Measurements from ENCODE around the gene EIF3B.
"Not testable (repeated sequence)": the region's sequence is repeated elsewhere in the genome, so short reads cannot be mapped to it uniquely, and the experiment has no call there.

EIF3B gene

DNA sequence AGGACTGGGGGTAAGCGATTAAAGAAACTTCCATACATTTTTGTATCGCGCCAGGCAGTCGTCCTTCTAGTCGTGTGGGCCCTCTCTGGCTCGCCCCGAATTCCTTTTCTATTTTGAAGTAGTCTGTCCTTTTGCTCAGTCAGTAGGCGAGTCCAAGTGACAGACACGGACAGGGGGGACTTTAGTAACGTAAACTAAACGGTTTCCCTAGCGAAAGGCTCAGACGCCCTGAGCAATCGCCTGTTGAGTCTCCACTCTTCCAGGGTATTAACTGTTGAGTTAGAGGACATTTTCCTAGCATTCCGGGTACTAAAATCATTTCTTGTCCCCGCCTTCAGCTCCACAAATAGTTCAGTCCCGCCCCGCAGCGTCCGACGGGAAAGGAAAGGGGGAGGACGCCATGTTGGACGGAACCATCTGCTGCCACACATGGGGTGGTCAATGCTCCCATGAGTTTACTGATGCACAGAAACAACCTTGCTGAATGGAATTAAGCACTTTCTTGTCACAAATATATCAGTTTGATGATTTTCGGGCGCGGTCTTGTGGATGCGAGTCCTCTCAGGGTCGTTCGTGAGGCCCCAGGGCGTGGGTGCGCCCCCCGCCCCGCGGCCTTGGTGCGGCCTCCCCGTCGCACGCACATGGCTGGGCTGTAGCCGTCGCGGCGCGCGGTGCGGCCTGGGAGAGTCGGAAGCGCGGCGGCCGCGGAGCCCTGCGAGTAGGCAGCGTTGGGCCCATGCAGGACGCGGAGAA is at the start of gene EIF3B:
Gene EIF3B, plus strand, starts transcription at position 642 of the 753 bp plus-strand sequence. Its CDS starts 95 bp downstream, at position 737.
- peak; percentile 80 for DNase-seq (ENCODE audit: low read depth)

DNA sequence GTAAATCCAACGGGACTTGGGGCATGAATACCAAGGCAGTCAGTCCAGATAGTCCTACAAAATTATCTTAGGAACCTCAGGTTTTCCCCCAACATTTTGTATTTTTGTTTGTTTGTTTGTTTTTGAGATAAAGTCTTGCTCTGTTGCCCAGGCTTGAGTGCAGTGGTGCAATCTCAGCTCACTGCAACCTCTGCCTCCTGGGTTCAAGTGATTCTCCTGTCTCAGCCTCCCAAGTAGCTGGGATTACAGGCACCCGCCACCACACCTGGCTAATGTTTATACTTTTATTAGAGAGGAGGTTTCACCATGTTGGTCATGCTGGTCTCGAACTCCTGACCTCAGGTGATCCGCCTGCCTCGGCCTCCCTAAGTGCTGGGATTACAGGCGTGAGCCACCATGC is 49.4 kb upstream of the EIF3B start:
- not testable (repeated sequence) for DNase-seq (ENCODE audit: low read depth)

DNA sequence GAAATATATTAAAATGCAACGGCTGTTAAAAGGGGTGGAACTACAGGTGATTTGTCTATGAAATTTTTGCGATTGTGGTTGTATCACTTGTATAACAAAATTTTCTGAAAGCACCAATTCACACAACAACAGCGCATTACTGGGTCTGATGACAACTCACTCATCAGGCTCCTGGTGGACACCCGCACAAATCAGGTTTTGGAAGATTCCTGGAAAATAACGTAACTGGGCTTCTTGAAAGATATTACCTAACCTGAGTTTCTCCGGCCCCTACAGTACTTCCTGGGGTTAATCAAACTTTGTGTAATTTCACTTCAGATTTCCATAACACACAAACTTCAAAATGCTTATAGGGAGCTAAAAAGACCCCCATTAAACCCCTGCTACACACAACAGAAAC is 47.9 kb upstream of the EIF3B start:
- DNase-seq (ENCODE audit: low read depth): no peak

DNA sequence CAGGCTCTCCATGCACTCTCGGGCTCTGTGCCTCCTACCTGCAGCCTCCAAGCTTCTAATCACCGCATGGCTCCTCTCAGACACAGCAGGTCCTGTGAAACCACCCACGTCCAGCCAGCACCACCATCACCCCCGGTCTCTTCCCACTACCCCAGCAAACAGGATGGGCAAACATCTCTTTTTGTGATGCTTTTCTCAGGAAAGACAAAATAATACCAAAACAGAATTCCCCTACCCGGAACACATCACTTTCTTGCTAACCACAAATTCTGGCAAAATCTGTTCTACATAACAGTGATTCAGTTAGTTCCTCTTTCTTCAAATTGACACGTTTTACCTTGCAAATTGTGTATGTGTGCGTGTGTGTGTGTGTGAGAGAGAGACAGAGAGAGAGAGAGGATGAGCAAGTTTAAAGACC is 46.9 kb upstream of the EIF3B start:
- DNase-seq (ENCODE audit: low read depth): no peak

DNA sequence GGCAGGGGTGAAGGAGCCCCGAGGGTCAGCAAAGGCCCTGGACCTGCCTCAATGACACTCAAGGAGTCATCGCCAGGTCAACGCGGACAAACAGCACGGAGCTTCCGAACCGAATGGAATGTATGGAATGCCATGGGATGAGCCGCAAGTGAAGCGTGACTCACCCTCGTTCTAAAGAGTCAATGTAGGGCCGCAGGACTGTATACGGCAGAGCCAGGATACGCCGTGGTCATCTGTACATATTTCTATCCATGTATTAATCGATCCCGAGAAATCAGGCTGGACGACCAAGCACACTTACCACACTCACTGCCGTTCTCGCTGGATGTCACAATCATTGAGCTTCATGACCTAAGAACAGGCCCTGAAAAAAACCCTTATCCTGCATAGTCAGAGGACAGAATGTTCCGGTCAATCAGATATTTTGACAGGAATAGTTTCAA is 44.7 kb upstream of the EIF3B start:
- no peak for DNase-seq (ENCODE audit: low read depth)

DNA sequence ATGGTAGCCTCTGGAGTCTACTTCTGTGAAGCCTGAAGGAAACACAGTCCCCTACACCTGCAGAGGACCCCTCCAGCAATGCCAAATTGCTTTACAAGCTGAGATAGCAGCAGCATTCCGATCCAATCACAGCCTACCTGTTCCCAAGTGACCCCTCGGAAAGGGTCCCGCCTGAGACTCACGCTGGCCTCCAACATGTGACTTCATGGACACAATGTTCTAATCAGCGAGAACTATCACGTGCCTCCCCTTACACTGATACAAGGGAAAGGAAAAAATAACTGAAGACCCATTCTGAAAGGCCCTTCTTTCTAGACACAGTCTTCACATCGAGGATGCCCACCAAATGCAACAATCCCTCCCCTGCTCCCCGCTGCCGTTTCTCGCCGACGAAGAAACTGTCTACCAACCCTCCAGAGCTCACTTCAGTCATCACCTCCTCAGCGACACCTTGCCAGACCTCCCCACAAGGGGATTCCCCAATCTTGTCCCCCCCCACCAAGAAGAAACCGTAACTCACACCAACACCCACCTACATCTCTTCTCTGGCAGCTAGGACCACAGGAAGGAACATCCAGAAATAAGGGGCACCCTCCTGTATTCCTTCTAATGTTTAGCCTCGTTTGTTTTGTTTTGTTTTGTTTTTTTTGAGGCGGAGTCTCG is 42.2 kb upstream of the EIF3B start:
- no peak for DNase-seq (ENCODE audit: low read depth)

DNA sequence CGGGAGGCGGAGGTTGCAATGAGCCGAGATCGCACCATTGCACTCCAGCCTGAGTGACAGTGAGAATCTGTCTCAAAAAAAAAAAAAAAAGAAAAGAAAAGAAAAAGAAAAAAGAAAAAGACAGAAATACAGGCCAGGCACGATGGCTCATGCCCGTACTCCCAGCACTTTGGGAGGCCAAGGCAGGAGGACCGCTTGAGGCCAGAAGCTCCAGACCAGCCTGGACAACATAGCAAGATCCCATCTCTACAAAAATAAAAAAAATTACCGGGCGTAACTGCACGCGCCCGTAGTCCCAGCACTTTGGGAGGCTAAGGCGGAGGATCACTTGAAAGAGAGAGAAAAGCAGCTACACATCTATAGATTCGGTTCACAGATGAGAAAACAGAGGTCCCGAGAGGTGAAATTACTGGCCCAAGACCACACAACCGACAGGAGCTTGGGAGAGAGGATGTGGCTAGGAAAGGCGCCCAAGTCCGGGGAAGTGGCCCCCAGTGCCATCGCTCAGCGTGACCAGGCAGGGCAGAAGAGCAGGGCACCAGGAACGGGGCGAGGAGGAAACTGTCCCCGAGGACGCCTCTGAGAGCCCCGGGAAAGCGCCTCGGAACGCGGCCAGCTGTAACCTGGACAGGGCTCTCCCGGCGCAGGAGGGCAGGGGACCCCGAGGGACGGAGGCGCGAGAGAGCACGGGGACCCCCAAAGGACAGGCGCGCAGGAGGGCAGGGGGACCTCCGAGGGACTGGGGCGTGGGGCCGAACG is 41.0 kb upstream of the EIF3B start:
- DNase-seq (ENCODE audit: low read depth): no peak

DNA sequence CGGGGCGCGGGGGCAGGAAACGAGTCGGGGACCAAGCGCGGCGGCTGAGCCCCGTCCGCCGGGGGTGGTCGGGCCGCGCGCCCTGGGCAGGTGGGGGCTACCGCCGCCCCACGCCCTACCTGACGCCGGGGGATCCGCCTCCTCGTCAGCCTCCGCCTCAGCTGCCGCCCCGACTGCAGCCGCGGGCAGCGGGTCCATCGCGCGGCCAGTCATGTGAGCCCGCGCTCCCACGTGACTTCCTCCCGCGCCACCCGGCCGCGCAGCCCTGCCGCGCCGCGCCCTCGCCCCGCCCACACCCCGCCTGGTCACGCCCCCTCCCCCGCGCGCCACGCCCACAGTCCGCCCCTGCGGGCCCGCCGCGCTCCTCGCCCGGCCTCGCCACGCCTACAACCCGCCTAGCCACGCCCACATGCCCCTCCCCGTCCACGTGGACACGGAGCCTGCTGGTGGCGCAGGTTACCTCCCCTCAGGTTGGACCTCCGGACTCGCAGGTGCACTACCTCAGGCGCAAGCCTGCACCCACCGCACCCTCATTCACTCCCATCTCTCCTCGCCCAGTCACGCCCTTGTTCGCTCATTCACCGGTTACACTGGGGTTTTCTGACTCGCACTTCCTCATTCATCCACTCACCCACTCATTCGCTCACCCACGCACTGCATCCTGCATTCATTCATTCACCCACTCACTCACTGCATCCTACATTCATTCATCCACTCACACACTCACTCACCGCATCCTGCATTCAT is 40.2 kb upstream of the EIF3B start, which contains the start of gene SNX8:
Gene SNX8, minus strand, starts transcription at position 233 of the 747 bp plus-strand sequence. Its CDS starts 20 bp downstream, at position 213.
- peak; percentile 90 for DNase-seq (ENCODE audit: low read depth)

DNA sequence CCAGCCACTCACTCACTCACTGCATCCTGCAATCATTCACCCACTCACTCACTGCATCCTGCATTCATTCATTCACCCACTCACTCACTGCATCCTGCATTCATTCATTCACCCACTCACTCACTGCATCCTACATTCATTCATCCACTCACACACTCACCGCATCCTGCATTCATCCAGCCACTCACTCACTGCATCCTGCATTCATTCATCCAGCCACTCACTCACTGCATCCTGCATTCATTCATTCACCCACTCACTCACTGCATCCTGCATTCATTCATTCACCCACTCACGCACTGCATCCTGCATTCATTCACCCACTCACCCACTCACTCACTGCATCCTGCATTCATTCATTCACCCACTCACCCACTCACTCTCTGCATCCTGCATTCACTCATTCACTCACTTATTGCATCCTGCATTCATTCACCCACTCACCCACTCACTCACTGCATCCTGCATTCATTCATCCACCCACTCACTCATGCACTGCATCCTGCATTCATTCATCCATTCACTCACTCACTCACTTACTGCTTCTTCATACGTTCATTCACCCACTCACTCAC is 39.6 kb upstream of the EIF3B start:
- not testable (repeated sequence) for DNase-seq (ENCODE audit: low read depth)

DNA sequence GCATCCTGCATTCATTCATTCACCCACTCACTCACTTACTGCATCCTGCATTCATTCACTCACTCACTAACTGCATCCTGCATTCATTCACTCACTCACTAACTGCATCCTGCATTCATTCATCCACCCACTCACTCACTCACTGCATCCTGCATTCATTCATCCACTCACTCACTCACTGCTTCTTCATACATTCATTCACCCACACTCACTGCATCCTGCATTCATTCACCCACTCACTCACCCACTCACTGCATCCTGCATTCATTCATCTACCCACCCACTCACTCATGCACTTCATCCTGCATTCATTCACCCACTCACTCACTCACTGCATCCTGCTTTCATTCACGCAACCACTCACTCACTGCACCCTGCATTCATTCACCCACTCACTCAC is 38.8 kb upstream of the EIF3B start:
- DNase-seq (ENCODE audit: low read depth): no peak

DNA sequence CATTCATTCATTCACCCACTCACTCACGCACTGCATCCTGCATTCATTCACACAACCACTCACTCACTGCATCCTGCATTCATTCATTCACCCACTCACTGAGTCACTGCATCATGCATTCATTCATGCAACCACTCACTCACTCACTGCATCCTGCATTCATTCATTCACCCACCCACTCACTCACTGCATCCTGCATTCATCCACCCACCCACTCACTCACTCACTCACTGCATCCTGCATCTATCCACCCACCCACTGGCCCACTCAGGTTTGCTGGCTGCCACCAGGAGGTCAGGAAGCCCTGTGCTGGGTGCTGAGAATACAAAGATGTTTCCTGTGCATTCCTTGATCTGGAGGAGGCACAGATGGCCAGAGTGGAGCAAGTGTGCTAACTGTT is 38.0 kb upstream of the EIF3B start:
- DNase-seq (ENCODE audit: low read depth): no peak

DNA sequence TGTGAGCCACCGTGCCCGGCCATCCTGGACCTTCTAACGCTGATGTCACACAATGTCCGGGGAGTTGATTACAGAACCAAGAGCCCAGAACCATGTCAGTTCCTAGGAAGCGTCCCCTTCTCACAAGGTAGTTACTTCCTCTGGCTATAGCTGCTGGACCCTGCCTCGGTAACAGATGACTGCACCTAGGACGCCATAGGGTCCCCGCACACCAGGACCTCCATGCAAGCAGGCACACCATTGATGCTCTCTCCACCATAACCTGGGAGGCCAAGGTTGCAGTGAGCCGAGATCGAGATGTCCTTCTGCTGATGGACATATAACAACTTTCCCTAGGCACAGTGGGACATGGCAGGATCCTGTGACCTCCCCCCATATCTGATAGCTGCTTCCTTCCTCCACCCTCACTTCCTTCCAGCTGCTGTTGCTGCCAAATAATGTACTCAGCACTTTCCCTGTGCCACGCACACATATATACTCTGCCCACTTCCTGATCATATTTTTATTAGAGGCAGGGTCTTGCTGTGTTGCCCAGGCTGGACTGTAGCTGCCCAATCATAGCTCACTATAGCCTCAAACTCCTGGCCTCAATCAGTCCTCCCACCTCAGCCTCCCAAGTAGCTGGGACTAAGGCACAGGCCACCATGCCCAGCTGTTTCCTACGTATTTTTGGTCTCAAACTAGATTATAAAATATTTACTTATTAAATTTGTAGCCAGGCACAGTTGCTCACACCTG is 36.9 kb upstream of the EIF3B start:
- DNase-seq (ENCODE audit: low read depth): no peak

DNA sequence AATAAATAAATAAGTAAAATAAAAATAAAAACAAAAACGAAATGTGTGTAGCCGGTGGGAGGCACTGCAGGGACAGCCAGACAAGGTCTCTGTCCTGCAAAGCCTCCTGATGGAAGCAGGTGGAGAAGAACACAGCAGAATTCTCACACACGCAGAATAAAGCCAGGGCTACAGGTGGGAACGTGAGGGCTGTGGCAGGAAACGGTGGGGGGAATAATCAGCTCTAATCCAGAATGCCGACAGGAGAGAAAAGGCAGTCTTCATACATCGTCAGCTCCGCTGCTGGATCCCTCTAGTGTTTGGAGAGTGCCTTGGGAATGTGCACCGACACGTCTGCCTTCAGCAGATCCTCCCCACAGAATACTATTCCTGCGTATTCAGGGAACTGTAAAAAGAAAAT is 33.6 kb upstream of the EIF3B start:
- DNase-seq (ENCODE audit: low read depth): no peak

DNA sequence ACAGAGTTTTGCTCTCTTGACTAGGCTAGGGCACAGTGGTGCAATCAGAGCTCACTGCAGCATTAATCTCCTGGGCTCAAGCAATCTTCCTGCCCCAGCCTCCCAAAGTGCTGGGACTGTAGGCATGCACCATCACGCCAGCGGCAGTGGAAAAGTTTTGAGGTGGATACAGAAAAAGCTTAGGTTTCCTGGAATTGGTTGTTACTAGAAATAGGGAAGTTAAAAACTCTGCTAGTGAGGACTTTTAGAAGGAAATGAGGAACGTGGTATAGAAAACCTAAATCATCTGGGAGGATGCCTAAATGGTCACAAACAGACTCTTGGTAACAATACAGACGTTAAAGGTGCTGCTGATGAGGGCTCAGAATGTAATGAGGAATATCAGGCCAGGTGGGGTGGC is 29.5 kb upstream of the EIF3B start:
- DNase-seq (ENCODE audit: low read depth): no peak

DNA sequence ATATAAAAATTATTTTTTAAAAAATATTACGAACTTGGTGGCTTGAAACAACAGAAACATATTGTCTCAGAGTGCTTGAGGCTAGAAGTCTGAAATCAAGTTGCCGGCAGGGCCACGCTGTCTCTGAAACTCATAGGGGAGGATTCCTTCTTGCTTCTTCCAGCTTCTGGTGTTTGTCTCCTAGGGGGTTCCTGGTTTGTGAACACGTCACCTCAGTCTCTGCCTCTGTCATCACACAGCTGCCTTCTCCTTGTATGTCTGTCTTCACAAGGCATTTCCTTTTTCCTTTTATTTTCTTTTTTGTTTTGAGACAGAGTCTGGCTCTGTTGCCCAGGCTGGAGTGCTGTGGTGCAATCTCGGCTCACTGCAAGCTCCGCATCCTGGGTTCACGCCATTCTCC is 27.7 kb upstream of the EIF3B start:
- DNase-seq (ENCODE audit: low read depth): no peak

DNA sequence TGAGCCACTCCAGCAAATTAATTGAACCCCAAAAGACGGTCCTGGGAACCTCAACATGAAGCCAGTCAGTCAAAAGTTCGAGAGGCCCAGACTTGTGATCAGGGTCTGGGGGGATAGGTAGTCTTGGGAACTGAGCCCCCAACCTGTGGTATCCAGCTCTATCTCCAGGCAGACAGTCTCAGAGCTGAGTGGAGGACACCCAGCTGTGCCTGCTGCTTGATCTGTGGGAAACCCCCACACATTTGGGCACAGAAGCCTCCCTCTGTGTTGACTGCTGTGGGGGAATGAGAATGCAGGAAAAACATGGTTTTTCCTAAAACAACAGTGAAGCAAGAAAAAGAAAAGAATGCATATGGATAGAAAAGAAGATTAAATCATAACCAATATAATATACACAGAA is 24.1 kb upstream of the EIF3B start:
- DNase-seq (ENCODE audit: low read depth): no peak

DNA sequence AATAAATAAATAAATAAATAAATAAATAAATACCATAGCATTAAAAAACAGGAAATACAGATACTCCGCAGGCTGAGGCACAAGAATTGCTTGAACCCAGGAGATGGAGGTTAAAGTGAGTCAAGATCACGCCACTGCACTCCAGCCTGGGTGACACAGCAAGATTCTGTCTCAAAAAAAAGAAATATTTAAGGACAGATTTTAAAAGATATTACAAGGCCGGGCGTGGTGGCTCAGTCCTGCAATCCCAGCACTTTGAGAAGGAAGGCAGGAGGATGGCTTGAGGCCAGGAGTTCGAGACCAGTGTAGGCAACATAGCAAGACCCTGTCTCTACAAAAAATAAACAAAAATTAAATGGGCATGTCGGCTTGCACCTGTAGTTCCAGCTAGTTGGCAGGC is 22.9 kb upstream of the EIF3B start:
- no peak for DNase-seq (ENCODE audit: low read depth)

DNA sequence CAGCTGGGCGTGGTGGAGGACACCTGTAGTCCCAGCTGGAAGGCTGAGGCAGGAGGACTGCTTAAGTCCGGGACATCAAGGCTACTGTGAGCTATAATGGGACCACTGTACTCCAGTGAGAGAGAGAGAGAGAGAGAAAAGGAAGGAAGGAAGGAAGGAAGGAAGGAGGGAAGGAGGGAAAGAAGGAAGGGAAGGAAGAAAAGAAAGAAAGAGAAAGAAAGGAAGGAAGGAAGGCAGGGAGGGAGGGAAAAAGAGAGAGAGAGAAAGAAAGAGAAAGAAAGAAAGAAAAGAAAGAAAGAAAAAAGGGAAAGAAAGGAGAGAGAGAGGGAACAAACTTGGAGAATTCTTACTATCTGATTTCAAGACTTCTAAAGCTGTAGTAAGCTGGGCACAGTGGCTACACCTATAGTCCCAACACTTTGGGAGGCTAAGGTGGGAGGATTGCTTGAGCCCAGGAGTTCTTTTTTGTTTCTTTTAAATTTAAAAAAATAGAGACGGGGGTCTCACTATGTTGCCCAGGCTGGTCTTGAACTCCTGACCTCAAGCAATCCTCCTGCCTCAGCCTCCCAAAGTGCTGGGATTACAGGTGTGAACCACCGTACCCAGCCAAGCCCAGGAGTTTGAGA is 21.9 kb upstream of the EIF3B start:
- not testable (repeated sequence) for DNase-seq (ENCODE audit: low read depth)

DNA sequence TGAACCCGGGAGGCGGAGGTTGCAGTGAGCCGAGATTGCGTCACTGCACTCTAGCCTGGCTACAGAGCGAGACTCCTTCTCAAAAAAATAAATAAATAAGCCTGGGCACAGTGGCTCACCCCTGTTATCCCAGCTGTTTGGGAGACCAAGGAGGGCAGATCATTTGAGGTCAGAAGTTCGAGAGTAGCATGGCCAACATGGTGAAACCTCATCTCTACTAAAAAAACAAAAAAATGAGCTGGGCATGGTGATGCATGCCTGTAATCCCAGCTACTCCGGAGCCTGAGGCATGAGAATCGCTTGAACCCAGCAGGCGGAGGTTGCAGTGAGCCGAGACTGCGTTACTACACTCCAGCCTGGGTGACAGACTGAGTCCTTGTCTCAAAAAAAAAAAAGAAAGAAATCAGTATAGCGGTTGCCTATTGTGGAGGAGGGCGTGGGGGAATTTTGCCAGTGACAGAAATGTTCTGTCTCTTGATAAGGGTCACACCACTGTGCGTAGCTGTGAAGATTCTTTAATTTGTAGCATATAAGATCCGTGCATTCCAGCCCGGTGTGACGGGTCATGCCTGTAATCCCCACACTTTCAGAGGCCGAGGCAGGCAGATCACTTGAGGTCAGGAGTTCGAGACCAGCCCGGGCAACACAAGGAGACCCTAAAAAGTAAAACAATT is 17.9 kb upstream of the EIF3B start:
- no peak for DNase-seq (ENCODE audit: low read depth)
